ENCODE measurements around the gene CD27. TPM values are rescaled to one million over a fixed set of nuclear protein-coding genes. Genes with fewer than 3 reads are reported as not detected.
"Not testable (repeated sequence)": the region's sequence is repeated elsewhere in the genome, so short reads cannot be mapped to it uniquely, and the experiment has no call there.

CD27 gene
- total RNA-seq, 4 donors from 2014 or later = 0.44 to 0.63 TPM; not detected in 2

DNA sequence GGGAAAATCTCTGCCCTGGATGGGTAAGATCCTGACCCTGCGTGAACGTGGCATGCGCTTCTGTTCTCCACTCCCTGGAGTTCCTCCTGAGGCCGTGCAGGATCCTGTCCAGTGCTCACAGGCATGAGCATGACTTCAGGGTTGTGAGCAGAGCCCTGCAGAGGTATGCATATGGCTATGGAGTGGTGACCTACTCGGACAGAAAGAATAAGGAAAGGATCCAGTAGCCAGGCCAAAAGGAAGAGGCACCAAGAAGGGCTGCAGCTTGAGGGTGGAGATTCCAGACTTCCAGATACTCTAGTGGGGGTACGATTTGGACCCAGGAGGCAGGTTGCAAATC is 20.8 kb upstream of the CD27 start:
- no peak for DNase-seq (ENCODE audit: low spot score in 2 of 2)
- no peaks in the 10 kb centered on the region for H3K36me3 ChIP-seq
- TF ChIP-seq POLR2A (IDR thresholded peaks at IDR 0.05) (no peak), EP300 (IDR thresholded peaks at IDR 0.05) (no peak)
- TF ChIP-seq, protein P1, sequence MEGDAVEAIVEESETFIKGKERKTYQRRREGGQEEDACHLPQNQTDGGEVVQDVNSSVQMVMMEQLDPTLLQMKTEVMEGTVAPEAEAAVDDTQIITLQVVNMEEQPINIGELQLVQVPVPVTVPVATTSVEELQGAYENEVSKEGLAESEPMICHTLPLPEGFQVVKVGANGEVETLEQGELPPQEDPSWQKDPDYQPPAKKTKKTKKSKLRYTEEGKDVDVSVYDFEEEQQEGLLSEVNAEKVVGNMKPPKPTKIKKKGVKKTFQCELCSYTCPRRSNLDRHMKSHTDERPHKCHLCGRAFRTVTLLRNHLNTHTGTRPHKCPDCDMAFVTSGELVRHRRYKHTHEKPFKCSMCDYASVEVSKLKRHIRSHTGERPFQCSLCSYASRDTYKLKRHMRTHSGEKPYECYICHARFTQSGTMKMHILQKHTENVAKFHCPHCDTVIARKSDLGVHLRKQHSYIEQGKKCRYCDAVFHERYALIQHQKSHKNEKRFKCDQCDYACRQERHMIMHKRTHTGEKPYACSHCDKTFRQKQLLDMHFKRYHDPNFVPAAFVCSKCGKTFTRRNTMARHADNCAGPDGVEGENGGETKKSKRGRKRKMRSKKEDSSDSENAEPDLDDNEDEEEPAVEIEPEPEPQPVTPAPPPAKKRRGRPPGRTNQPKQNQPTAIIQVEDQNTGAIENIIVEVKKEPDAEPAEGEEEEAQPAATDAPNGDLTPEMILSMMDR (IDR thresholded peaks at IDR 0.05) = no peak
- H3K27ac ChIP-seq = peak overlapping the region in 1 of 4 donors; percentile 55
- no peak overlapping the region for H3K4me3 ChIP-seq
- H3K27me3 ChIP-seq = no peaks in the 10 kb centered on the region
- 34 to 45% methylated on average over 6 of the region's 6 CpGs for WGBS, 2 donors
- peaks cover 0 to 10% (median 5%) of the 10 kb centered on the region in 4 donors for H3K4me1 ChIP-seq
- H3K9me3 ChIP-seq = no peaks in the 10 kb centered on the region

DNA sequence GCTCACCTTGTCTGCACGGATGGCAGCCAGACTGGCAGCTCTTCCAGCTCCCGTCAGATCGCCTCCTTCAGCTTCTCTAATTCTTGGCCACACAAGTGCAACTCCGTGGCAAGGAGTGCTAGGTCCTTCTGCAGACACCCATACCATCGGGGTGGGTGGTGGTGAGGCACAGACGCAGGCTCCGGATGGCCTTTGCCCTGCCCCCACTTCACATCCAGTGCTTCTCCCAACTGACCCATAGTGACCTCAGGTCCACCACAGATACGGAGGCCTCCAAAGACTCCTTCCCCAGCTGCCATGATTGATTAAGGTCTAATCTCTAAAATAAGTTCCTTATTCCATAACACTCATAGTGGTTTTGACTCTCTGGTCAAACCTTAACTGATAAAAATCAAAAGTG is 19.9 kb upstream of the CD27 start:
- H3K4me3 ChIP-seq = no peak overlapping the region

DNA sequence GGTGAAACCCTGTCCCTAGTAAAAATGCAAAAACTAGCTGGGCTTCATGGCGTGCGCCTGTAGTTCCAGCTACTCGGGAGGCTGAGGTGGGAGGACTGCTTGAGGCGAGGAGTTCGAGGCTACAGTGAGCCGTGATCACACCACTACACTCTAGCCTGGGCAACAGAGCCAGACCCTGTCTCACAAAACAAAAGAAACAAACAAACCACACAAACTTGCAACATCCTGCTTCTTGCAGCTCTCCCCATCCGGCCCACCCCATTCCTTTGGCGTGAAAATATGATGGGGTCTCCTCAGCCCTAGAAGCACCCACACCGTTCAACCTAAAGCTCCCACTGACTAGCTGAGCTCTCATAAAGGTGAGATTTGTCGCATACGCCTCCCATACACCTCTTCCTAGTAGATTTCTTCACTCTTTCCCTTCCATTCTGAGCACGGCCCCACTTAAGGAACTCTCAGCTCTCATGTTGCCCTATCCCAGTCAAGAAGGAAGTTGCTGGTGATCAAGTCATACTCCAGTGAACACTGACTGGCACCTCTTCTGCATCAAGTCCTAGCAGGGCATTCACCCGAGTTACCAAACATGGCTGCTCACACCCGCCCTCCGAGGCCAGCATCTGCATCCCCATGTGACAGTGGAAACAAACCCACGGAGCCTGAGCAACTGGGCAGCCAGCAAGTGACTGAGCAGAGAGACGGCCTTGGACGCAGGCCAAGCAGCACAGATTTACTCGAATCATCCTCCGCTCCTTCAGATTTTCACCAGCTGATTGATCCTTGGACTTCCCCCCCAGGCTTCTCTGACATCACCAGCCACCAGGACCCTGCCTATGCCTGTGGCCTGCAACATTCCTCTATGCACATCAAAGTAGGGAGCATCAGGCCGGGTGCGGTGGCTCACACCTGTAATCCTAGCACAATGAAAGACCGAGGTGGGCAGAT is 18.9 kb upstream of the CD27 start:
- DNase-seq (ENCODE audit: low spot score in 2 of 2) = no peak
- Histone ChIP-seq H3K4me1 (peaks cover 0 to 20% (median 8%) of the 10 kb centered on the region in 4 donors), H3K9me3 (no peaks in the 10 kb centered on the region), H3K4me3 (no peak overlapping the region), H3K36me3 (no peaks in the 10 kb centered on the region), H3K27ac (peak overlapping the region in 1 of 4 donors; percentile 67), H3K27me3 (no peaks in the 10 kb centered on the region)
- TF ChIP-seq EP300 (IDR thresholded peaks at IDR 0.05) (no peak), POLR2A (IDR thresholded peaks at IDR 0.05) (no peak)
- TF ChIP-seq, protein P1 (IDR thresholded peaks at IDR 0.05) = no peak
- WGBS, 2 donors = 79% methylated on average over 23 of the region's 23 CpGs

More for the DNA sequence above, 19.9 kb upstream of the CD27 start:
- WGBS, 2 donors = 79 to 86% methylated on average over 8 of the region's 8 CpGs
- TF ChIP-seq EP300 (IDR thresholded peaks at IDR 0.05) (no peak), POLR2A (IDR thresholded peaks at IDR 0.05) (no peak)
- TF ChIP-seq, protein P1 (IDR thresholded peaks at IDR 0.05) = no peak
- DNase-seq (ENCODE audit: low spot score in 2 of 2) = no peak
- H3K27me3 ChIP-seq = no peaks in the 10 kb centered on the region
- no peaks in the 10 kb centered on the region for H3K36me3 ChIP-seq
- H3K9me3 ChIP-seq = no peaks in the 10 kb centered on the region
- H3K27ac ChIP-seq = no peak overlapping the region
- H3K4me1 ChIP-seq = peaks cover 0 to 10% (median 5%) of the 10 kb centered on the region in 4 donors

DNA sequence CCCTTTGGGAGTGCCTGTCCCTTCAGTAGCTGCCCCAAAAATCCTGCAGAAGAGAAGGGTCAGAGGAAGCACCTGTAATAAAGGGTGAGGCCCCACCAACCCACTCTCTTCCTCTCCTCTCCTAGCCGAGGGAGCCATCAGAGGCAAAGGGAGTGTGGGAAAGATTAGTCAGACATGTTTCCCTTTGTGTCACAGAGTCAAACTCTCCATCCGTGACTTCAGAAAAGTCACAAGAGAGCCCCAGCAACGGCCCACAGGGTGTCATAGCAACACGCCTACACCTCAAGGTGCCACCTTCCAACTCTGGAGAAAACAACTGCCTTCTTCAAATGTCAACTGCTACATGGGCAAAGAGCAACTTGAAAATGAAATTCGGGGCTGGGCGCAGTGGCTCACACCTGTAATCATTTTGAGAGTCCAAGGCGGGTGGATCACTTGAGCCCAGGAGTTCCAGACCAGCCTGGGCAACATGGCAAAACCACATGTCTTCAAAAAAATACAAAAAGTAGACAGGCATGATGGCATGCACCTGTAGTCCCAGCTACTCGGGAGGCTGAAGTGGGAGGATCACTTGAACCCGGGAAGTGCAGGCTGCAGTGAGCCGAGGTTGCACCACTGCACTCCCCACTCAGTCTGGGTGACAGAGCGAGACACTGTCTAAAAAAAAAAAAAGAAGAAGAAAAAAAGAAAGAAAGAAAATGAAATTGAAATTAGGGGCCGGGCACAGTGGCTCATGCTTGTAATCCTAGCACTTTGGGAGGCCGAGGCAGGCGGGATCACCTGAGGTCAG is 17.7 kb upstream of the CD27 start:
- DNase-seq (ENCODE audit: low spot score in 2 of 2) = no peak
- peaks cover 0 to 29% (median 10%) of the 10 kb centered on the region in 4 donors for H3K4me1 ChIP-seq
- no peaks in the 10 kb centered on the region for H3K9me3 ChIP-seq
- H3K4me3 ChIP-seq = no peak overlapping the region
- 73% methylated on average over 14 of the region's 14 CpGs for WGBS, 2 donors
- TF ChIP-seq EP300 (IDR thresholded peaks at IDR 0.05) = no peak
- no peak for TF ChIP-seq POLR2A (IDR thresholded peaks at IDR 0.05)
- TF ChIP-seq, protein P1 (IDR thresholded peaks at IDR 0.05) = no peak
- no peaks in the 10 kb centered on the region for H3K27me3 ChIP-seq
- peak overlapping the region in 1 of 4 donors; percentile 67 for H3K27ac ChIP-seq
- no peaks in the 10 kb centered on the region for H3K36me3 ChIP-seq

GRCh38 chr12:6427796-6428195 is 17.0 kb upstream of the CD27 start:
- 95 to 98% methylated on average over 10 of the region's 10 CpGs for WGBS, 2 donors
- H3K4me3 ChIP-seq; H3K36me3 ChIP-seq; H3K9me3 ChIP-seq; H3K27me3 ChIP-seq; DNase-seq (ENCODE audit: low spot score in 2 of 2): not testable (repeated sequence)
- Histone ChIP-seq H3K4me1 (peaks cover 0 to 29% (median 10%) of the 10 kb centered on the region in 4 donors), H3K27ac (peak overlapping the region in 1 of 4 donors; percentile 2)

Measured in tibial nerve (tissue), 4 donors.